ENCODE results near the gene ARHGAP24.

DNA sequence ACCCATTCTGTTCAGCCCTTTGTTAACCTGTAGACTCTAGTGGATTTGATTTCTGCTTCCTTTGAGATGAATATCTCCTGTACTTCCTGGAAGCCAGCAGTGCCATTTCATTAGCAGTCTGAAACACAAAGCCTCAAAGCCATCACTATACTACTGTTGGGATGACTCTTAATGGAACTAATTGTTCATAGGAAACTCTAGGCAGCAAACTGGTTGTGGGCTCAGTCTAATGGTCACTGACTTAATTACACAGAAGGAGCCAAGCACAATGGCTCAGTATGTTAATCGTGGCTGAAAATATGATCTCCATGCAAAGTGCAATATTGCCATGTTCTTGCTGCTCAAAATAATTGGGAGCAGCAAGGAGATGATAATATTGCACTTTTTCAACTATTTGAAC is 262.3 kb downstream of the ARHGAP24 start:
- TF ChIP-seq, protein P1, sequence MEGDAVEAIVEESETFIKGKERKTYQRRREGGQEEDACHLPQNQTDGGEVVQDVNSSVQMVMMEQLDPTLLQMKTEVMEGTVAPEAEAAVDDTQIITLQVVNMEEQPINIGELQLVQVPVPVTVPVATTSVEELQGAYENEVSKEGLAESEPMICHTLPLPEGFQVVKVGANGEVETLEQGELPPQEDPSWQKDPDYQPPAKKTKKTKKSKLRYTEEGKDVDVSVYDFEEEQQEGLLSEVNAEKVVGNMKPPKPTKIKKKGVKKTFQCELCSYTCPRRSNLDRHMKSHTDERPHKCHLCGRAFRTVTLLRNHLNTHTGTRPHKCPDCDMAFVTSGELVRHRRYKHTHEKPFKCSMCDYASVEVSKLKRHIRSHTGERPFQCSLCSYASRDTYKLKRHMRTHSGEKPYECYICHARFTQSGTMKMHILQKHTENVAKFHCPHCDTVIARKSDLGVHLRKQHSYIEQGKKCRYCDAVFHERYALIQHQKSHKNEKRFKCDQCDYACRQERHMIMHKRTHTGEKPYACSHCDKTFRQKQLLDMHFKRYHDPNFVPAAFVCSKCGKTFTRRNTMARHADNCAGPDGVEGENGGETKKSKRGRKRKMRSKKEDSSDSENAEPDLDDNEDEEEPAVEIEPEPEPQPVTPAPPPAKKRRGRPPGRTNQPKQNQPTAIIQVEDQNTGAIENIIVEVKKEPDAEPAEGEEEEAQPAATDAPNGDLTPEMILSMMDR (IDR thresholded peaks at IDR 0.05; ENCODE audit: poor library complexity) = no peak
- TF ChIP-seq EZH2 (IDR thresholded peaks at IDR 0.05; ENCODE audit: borderline replicate concordance) (no peak), EZH2phosphoT487 (IDR thresholded peaks at IDR 0.05; ENCODE audit: low read depth, severe bottlenecking, unreplicated experiment) (no peak)
